Gastrocnemius medialis (tissue), 4 donors: Measurements from ENCODE around the gene FKBP7. TPM values are rescaled to one million over a fixed set of nuclear protein-coding genes. Genes with fewer than 3 reads are reported as not detected.

ENCODE experiments used
- ATAC-seq, 2 donors: fragments of 150-250 bp; one replicate each; pipeline ENCODE4 v1.9.1; 2016
- DNase-seq, 2 donors: peaks; one replicate each; pipeline ENCODE4 v3.0.0-alpha.2; 2019
- H3K27ac ChIP-seq, 4 donors: fragments of 200-600 bp; sonication (generic); 1 replicate in 1 of 4; 2 replicates in 3 of 4; pipeline ENCODE4 v1.5.1; 2016 to 2018; ENCODE audit warnings: mild to moderate bottlenecking in 2 of 4, moderate library complexity in 1 of 4
- H3K27me3 ChIP-seq, 3 donors: fragments of 200-600 bp; sonication (generic) in 2 of 3; 1 replicate in 1 of 3; 2 replicates in 2 of 3; pipeline versions ENCODE4 v1.5.1 to v1.6.0; 2016 to 2019; ENCODE audit warnings: mild to moderate bottlenecking in 1 of 3, moderate library complexity in 1 of 3
- H3K36me3 ChIP-seq, 2 donors: fragments of 200-600 bp; sonication (generic) in 1 of 2; one replicate each; pipeline ENCODE4 v1.5.1; 2017 to 2018
- H3K4me1 ChIP-seq, 2 donors: fragments of 200-600 bp; sonication (generic) in 1 of 2; one replicate each; pipeline ENCODE4 v1.5.1; 2016 to 2017; ENCODE audit warnings: mild to moderate bottlenecking in 2 of 2
- H3K4me3 ChIP-seq, 4 donors: fragments of 200-600 bp; sonication (generic) in 3 of 4; 1 replicate in 1 of 4; 2 replicates in 3 of 4; pipeline ENCODE4 v1.5.1; 2016 to 2019; ENCODE audit warnings: mild to moderate bottlenecking in 2 of 4
- H3K9me3 ChIP-seq, 3 donors: fragments of 200-600 bp; sonication (generic) in 2 of 3; 1 replicate in 1 of 3; 2 replicates in 2 of 3; pipeline ENCODE4 v1.5.1; 2016 to 2019
- POLR2A ChIP-seq, 2 donors: fragments of 450-650 bp; IDR thresholded peaks; one replicate each; pipeline ENCODE4 v1.6.1; 2017; ENCODE audit warnings: antibody characterized with exemption in 2 of 2, mild to moderate bottlenecking in 2 of 2, moderate library complexity in 2 of 2
- in situ Hi-C, 4 donors: fragments of 200-750 bp; cut with MboI; loops; one replicate each; pipeline versions ENCODE4 v1.15.0 to v1.8.0; 2017; ENCODE audit warnings: low sequenced_read_pairs in 4 of 4
- intact Hi-C: fragments of 100-400 bp; cut with DNase I; formaldehyde crosslinking; loops from one replicate; pipeline ENCODE4 v1.15.1; 2023; ENCODE audit warnings: low total_unique reads
- total RNA-seq, 4 donors: library from RNA; depleted of rRNA; stranded (reverse); fragments of >200 nt; gene quantifications; one replicate each; pipeline versions ENCODE4 v1.1.0 to v1.2.3, GENCODE V29; 2016
- TF ChIP-seq, protein P1 (sequence below), 5 experiments: fragments of 450-650 bp in 3 of 5; fragments of 200-600 bp in 2 of 5; sonication (generic) in 2 of 5; IDR thresholded peaks in 4 of 5; conservative IDR thresholded peaks in 1 of 5; 1 replicate in 4 of 5; 2 replicates in 1 of 5; pipeline ENCODE4 v1.5.1; 2016 to 2019; ENCODE audit warnings: antibody characterized with exemption in 5 of 5, mild to moderate bottlenecking in 3 of 5, moderate library complexity in 3 of 5

Gene FKBP7
- total RNA-seq, 4 donors from 2014 or later, result 1.4 to 5.0 (median 3.3) TPM

DNA sequence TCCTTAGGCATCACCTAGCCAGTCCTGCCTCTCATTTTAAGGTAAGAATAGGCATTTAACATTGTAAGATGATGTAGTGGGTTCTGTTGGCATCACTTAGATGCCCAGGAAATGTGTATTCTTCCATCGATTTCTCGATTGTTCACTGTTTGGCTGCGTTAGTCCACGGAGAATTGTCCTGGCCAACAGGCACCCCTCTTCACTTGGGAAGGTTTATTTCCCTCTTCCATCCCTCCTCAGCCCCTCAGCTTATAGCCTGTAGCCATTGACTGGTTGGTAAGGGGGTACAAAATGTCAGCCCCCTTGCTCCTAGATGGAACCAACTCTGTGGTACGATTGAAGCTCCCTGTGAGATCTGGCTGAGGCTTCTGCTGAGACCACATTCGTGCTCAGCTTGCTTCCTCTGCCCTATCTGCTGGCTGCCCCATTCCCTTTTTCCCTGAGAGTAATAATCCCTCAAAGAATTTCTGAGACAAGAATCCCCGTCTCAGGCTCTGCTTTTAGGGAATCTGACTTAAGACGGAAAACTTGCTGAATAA is 45.3 kb upstream of the FKBP7 start:
- ATAC-seq, result peak; percentile 29 to 49
- intact Hi-C loops, result loop anchor here (2.0 kb wide), 1 partner anchor 43 kb away; the partner anchor contains the start of gene PLEKHA3

GRCh38 chr2:178522950-178523595 is 44.7 kb upstream of the FKBP7 start:
- ATAC-seq (peak; percentile 58 to 74), DNase-seq (peak; percentile 66 to 80)
- Histone ChIP-seq H3K27ac (peak overlapping the region; percentile 70 to 90 (median 80)), H3K27me3 (no peaks in the 10 kb centered on the region), H3K36me3 (peaks cover 12 to 25% of the 10 kb centered on the region in 2 donors), H3K9me3 (no peaks in the 10 kb centered on the region), H3K4me1 (peaks cover 0 to 3% of the 10 kb centered on the region in 2 donors), H3K4me3 (peak overlapping the region; percentile 48 to 61 (median 60))
- in situ Hi-C loops (no loop called here), intact Hi-C loops (loop anchor here (2.0 kb wide), 1 partner anchor 42 kb away; the partner anchor contains the start of gene PLEKHA3)
- TF ChIP-seq, protein P1, sequence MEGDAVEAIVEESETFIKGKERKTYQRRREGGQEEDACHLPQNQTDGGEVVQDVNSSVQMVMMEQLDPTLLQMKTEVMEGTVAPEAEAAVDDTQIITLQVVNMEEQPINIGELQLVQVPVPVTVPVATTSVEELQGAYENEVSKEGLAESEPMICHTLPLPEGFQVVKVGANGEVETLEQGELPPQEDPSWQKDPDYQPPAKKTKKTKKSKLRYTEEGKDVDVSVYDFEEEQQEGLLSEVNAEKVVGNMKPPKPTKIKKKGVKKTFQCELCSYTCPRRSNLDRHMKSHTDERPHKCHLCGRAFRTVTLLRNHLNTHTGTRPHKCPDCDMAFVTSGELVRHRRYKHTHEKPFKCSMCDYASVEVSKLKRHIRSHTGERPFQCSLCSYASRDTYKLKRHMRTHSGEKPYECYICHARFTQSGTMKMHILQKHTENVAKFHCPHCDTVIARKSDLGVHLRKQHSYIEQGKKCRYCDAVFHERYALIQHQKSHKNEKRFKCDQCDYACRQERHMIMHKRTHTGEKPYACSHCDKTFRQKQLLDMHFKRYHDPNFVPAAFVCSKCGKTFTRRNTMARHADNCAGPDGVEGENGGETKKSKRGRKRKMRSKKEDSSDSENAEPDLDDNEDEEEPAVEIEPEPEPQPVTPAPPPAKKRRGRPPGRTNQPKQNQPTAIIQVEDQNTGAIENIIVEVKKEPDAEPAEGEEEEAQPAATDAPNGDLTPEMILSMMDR (IDR thresholded peaks at IDR 0.05 in 4 of 5, conservative IDR thresholded peaks at IDR 0.05 in 1 of 5), result peak; percentile 68 to 76 (median 74)
- TF ChIP-seq POLR2A (IDR thresholded peaks at IDR 0.05), result peak in 1 of 2 donors; percentile 22

More for the DNA sequence above, 45.3 kb upstream of the FKBP7 start:
- Histone ChIP-seq H3K4me3 (peak overlapping the region; percentile 48 to 61 (median 60)), H3K4me1 (peaks cover 0 to 3% of the 10 kb centered on the region in 2 donors), H3K36me3 (peaks cover 17 to 31% of the 10 kb centered on the region in 2 donors), H3K27me3 (no peaks in the 10 kb centered on the region), H3K9me3 (no peaks in the 10 kb centered on the region), H3K27ac (peak overlapping the region; percentile 70 to 90 (median 80))
- no peak for TF ChIP-seq POLR2A (IDR thresholded peaks at IDR 0.05)
- TF ChIP-seq, protein P1 (IDR thresholded peaks at IDR 0.05 in 4 of 5, conservative IDR thresholded peaks at IDR 0.05 in 1 of 5), result no peak
- no peak for DNase-seq
- in situ Hi-C loops, result no loop called here

DNA sequence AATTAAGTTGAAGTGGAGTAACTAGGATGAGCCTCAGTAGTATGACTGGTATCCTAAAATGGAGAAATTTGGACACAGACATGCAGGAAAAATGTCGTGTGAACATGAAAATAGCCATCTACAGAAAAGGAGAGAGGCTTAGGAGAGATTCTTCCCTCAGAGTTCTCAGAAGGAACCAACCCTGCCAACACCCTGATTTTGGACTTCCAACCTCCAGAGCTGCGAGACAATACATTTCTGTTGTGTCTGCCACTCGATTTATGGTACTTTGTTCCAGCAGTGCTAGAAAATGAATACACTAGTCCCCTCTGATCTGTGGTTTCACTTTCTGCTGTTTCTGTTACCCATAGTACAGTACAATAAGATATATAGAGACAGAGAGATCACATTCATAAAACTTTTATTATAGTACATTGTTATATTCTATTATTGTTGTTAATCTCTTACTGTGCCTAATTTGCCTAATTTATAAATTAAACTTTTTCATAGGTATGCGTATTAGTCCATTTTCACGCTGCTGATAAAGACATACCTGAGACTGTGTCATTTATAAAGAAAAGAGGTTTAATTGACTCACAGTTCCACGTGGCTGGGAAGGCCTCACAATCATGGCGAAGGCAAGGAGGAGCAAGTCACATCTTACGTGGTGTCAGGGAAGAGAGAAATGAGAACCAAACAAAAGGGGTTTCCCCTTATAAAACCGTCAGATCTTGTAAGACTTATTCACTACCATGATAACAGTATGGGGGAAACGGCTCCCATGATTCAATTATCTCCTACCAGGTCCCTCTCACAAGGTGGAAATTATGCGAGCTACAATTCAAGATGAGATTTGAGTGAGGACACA is 43.1 kb upstream of the FKBP7 start:
- H3K27ac ChIP-seq, result no peak overlapping the region
- intact Hi-C loops (loop anchor here (2.0 kb wide), 1 partner anchor 41 kb away; the partner anchor contains the start of gene PLEKHA3), in situ Hi-C loops (no loop called here)
- no peaks in the 10 kb centered on the region for H3K27me3 ChIP-seq
- ATAC-seq (no peak), DNase-seq (no peak)
- H3K4me1 ChIP-seq, result peaks cover 0 to 3% of the 10 kb centered on the region in 2 donors
- no peaks in the 10 kb centered on the region for H3K9me3 ChIP-seq
- peaks cover 0 to 9% of the 10 kb centered on the region in 2 donors for H3K36me3 ChIP-seq
- TF ChIP-seq, protein P1 (IDR thresholded peaks at IDR 0.05 in 4 of 5, conservative IDR thresholded peaks at IDR 0.05 in 1 of 5), result no peak
- TF ChIP-seq POLR2A (IDR thresholded peaks at IDR 0.05), result no peak
- H3K4me3 ChIP-seq, result no peak overlapping the region

DNA sequence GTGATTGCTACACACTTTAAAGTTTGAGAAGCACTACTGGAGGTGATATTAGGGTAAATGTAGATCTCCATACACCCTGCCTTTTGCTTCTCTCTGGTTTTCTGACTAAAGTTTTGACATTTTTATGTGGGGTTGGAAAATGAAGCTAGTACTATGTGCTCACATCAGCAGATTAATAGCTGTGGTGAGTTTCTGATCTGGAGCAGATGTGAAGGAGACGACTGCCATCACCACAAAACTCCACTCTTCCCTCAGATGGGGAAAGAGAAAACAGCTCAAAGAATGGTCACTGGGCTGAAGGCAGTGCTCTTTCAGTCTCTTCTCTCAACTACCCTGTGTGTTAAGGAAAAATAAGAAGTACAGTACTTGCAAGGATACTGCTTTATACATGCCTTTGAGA is 39.1 kb upstream of the FKBP7 start:
- no peaks in the 10 kb centered on the region for H3K27me3 ChIP-seq
- TF ChIP-seq, protein P1 (IDR thresholded peaks at IDR 0.05 in 4 of 5, conservative IDR thresholded peaks at IDR 0.05 in 1 of 5), result no peak
- TF ChIP-seq POLR2A (IDR thresholded peaks at IDR 0.05), result no peak
- peaks cover 0 to 2% of the 10 kb centered on the region in 2 donors for H3K36me3 ChIP-seq
- ATAC-seq (no peak), DNase-seq (no peak)
- H3K27ac ChIP-seq, result no peak overlapping the region
- no peaks in the 10 kb centered on the region for H3K4me1 ChIP-seq
- no peak overlapping the region for H3K4me3 ChIP-seq
- intact Hi-C loops, result no loop called here
- H3K9me3 ChIP-seq, result no peaks in the 10 kb centered on the region
- in situ Hi-C loops, result no loop called here
